Measurements from ENCODE around the gene VPS45.

VPS45 gene

DNA sequence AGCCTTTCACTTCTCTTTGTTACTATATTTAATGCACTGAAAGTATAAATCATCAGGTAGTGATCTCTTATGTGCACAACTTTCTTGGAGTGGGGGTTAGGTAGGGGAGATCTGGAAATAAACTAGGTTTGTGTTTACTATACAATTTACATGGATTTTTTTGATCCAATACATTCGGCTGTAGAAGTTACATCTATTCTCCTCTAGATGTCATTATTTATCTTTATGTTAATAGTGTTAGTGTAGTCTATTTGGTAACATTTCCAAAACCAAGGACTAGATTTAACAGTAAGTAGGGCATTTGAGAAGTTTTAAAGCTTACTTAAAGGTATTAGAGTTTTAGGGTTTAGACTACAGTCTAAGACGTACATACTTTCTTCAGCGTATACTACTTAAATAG is 5.4 kb downstream of the VPS45 start:
- DNase-seq, result no peak

GRCh38 chr1:150073516-150073915 is 5.9 kb downstream of the VPS45 start:
- DNase-seq, result no peak

- no peak for DNase-seq
Observed at GRCh38 chr1:150076066-150076465, 8.5 kb downstream of the VPS45 start.

GRCh38 chr1:150076985-150077384 is 9.4 kb downstream of the VPS45 start:
- DNase-seq, result no peak

DNA sequence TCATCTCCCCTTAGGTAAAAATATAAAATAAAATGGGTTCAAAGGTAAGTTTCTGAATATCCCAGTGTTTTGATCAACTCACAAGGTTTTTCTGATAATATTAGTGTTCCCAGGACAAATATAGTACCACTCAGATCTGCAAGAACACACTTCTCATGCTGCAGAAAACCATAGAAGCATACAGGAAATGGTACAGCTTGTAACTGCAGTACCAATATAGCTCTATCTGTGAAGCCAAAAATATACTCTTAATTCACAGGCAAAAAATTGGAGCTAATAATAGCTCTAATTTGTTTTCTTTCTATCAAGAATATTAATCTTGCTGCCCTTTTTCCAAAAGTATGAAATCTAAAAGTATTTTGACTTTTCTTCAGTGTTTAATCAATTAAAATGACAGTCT is 13.2 kb downstream of the VPS45 start:
- DNase-seq, result no peak

GRCh38 chr1:150082494-150082893 is 14.9 kb downstream of the VPS45 start:
- no peak for DNase-seq

DNA sequence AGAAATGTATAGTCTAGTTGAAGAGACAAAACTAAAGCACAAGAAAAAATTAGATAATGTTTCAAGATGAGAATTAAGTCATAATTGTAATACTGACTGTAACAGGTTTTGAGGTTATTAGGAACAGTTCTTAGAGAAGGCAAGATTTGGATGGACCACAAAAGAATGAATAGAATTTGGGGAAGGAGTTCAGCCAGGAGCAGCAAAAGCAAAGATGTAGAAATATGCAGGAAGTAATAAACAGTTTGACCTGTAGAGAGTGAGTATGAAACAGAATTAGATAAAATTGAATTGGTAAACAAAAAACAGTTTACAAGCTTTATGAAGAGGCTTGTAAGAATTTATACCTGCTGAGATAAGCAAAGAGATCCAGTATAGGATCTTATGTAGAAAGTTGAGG is 16.3 kb downstream of the VPS45 start:
- no peak for DNase-seq

GRCh38 chr1:150085406-150085805 is 17.8 kb downstream of the VPS45 start:
- DNase-seq, result no peak

DNA sequence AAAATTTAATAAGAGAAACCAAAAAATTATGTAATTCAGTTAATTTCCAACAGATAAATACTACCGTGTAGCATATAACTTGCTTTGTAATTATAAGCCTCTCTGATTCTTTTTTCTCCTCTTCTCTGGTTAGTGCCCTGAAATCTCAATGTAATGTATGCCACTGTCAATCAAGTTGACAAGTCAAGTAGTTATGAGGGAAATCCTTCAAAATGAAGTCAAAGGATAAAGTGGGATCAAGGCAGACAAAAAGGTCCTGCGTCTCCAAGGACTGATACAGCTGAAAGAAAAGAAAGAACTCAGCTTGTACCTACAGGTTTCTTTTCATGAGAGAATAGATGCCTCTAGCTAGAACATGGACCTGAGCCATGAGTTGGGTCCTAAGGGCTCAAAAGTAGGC is 19.8 kb downstream of the VPS45 start:
- DNase-seq, result no peak

DNA sequence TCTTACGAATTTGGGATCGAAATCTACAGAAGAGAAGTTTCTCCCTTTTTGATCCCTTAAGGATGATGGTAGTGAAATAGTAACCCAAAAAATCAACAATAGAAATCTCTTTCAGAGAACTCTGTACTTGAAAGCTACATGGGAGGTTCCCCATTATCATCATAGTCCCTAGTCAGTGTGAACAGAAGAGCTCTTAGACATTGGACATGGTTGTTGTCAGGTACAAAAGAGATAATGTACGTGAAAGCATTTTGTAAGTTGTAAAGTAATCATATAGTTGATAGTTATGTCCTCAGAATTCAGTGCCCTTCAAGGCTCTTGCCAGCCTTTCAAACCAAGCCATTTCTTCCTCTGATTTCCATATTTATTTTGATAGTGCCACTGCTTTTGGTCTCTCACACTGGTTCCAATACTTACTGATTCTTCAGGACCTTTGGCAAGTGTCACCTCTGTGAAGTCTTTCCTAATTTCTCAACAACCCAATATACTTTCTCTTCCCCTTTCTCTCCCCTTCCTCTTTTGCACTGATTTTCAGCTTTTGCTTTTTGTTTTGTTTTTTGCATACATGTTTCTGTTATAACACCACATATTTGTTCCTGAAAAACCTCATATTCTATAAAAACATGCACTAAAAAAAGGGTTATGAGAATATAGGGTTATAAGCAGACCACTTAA is 22.4 kb downstream of the VPS45 start:
- no peak for DNase-seq

GRCh38 chr1:150092180-150092791 is 24.7 kb downstream of the VPS45 start:
- DNase-seq, result no peak

DNA sequence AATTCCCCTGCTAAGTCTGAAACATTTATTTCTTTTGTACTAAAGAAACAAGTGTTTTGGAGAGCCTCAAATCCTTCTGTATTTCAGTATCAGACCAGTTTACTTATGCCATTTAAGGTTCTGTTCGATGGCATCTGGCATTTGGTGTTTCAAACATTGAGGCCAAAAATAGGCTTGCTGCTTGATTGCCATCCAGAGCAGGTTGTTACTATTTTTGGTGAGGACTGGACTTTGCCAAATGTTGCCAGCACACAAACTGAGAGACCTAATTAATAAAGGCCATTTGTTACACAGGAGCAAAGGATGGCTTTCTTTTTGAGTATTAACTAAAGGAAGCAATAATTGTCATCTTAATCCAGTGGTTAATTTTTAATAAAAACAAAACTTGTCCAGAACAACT is 26.2 kb downstream of the VPS45 start:
- DNase-seq, result no peak

- no peak for DNase-seq
Observed at GRCh38 chr1:150094734-150095265, 27.2 kb downstream of the VPS45 start.

- DNase-seq, result no peak
Observed at GRCh38 chr1:150102986-150103385, 35.4 kb downstream of the VPS45 start.

DNA sequence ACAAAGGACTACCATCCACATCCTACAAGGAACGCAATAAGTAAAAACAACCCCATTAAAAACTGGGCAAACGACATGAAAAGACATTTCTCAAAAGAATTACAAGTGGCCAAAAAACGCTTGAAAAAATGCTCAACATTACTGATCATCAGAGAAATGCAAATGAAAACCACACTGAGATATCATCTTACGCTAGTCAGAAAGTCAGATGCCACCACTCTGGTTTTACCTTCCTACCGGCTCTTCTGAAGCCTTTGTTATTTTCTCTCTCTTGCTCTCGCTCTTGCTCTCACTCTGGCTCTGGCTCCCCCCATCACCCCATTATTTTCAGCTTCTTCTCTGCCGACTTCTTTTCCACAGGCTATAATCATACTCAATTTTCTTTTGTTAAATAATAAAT is 38.8 kb downstream of the VPS45 start:
- DNase-seq, result no peak

DNA sequence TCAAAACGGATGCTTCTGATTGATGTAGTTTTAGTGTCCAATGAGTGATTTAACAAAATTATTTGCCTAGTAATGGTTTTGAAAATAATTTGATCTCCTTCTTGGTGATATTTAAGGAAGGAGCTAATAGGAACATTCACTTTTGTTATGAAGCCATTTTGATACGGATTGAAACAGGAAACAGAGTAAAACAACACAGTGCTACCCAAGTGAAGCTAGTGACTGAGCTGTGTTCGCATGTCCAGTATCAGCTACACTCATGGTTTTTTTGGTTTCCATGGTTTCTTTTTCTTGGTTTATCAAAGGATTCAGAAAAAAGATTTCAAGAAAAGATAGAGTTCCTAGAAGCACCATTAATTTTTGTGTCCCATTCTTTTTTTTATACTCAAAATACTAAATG is 42.0 kb downstream of the VPS45 start:
- DNase-seq, result no peak

- no peak for DNase-seq
Observed at GRCh38 chr1:150110116-150110515, 42.5 kb downstream of the VPS45 start.

GRCh38 chr1:150111670-150112069 is 44.1 kb downstream of the VPS45 start:
- DNase-seq, result no peak

DNA sequence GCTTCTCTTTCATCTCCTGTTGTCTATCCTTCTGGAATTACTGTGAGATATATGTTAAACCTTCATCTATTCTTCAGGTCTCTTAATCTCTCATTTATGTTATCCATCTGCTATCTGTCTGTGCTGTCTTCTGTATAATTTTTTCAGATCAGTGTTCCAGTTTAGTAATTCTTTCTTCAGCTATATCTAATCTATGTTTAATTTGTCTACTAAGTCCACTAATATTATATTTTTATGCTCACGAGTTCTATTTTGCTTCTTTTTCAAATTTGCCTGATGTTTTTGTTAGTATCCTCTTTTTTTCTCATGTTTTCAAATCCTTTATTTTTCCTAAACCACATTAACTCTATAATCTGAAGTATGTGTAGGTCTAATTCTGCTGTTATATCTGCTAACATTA is 47.5 kb downstream of the VPS45 start:
- DNase-seq, result no peak

- no peak for DNase-seq
Observed at GRCh38 chr1:150118716-150119115, 51.1 kb downstream of the VPS45 start.

- DNase-seq, result no peak
Observed at GRCh38 chr1:150121236-150121862, 53.8 kb downstream of the VPS45 start.

DNA sequence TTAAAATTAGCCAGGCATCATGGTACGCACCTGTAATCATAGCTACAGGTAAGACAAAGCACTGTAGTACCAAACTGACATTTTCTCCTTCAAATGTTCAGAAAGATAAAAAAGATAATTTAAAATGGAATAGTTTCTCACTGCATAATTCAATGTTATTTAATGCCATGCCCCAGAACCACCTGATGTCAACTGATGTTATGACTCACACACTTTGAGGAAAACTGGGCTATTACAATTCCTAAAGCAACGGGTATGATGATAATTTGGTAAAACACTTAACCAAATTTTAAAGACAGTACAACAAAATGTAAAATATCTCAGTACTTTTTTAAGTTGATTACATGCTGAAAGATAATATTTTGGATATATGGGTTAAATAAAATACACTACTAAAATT is 59.2 kb downstream of the VPS45 start:
- no peak for DNase-seq

- no peak for DNase-seq
Observed at GRCh38 chr1:150127464-150127863, 59.9 kb downstream of the VPS45 start.

All from hypothalamus (tissue), 51 donors.